HL-60/S4 treated with retinoic acid at 250 ng/mL for 4 days and 3 days (cell line): ENCODE measurements around the gene MYDGF.
"Not testable (repeated sequence)": the region's sequence is repeated elsewhere in the genome, so short reads cannot be mapped to it uniquely, and the experiment has no call there.

Experiments
- in situ Hi-C: fragments of 300-500 bp; cut with MboI; formaldehyde crosslinking; loops from 2 replicates; pipeline ENCODE4 v1.7.0; 2022; ENCODE audit warnings: low sequenced_read_pairs

MYDGF gene

DNA sequence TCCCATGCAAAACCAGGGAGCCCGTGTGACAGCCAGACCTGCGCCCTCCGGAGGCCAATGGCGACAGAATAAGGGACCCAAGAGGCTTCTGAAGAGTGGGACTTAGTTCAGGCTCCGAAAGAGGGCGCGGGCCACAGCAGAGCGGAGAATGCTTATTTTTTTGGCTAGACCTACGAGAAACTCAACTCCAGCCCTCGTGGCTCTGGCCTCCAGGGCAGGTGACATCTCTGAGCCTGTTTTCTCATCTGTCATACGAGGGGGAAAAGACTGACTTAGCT, 30.5 kb upstream of the MYDGF start:
- in situ Hi-C loops, result no loop called here

DNA sequence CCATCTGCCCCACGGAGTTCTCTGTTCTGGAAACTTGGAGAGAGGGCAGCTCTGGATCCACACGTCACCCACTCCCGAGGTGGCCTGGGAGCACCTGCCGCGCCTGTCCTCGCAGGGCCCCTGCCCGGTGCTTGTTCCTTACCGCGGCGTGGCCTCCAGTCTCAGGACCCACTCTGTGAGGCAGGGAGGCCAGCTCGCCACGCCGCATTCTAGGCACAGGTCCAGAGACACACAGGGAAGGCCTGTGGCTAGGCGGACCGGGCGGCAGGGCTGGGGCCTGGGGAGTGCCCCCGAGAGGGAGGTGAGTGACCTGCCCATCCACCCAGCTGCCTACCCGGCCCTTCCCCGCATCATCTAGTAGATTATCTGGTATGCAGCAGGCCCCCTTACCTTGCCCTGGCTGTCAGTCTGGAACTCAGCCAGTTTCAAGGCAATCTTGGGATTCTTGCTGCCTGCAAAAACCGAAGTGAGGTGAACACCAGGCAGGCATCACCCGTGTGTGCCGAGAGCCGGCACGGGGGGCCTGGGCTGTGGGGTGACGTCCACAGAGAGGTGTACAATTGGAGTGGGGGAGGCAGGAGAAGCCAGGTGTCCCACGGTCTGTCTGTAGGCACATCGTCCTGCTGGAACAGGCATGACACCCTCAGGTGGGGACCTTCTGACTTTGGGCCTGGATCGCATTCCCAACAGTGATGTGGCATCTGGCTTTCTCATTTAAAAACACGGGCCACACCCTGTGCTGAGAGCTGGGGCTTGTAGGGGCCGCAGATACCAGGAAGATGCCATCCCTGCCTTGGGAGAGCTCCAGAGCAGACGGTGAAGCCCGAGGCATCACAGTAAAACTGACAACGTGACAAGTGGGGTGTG, 29.9 kb upstream of the MYDGF start:
- in situ Hi-C loops, result no loop called here

DNA sequence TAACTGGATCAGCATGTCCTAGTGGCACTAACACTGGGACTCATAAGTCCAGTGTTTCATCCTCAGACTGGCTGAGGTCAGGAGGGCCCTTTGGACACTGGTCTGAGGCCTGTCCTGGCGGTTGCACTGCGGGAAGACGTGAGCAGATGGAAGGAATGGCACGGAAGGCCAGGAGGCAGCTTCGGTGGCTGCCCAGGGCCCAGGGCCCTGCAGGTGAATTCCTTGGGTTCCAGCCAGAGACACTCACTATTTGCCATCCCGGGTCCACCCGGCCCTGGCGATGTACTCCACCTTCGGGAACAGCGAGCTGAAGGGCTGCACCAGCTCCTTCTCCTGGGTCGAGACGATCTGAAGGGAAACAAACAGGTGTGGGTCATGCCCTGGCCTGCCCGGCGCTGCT, 27.2 kb upstream of the MYDGF start:
- in situ Hi-C loops, result no loop called here

- in situ Hi-C loops, result no loop called here
These were observed 25.1 kb upstream of the MYDGF start for GRCh38 chr19:4695224-4695731.

DNA sequence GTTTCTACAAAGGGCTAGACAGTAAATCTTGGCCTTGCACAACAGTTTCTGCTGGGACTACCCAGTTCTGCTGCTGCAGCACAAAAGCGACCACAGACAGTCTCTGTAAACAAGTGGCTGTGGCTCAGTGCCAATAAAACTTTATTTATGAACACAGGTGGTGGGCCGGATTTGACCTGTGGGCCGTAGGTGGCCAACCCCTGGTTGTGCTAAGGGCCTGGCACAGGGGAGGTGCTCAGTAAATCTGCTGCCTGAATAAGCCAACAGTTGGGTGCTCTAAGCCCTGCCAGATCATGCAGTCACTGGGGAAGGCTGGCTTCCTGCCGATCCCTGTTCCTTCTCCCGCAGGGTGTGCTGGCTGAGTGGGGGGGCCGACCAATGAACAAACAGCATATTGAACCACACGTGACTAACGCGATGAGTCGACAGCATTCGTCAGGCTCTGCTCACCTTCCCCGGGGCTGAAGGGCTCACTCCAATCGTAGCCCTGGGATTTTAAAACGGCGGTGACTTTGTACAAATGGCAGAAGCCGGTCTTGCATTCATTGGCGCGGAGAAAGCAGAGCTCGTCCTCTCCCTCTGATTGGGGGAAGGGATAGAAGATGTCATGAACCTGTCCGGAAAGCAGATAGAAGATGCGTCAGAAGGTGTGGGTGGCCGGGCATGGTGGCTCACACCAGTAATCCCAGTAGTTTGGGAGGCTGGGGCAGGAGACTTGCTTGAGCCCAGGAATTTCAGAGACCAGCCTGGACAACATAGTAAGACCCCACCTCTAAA, 24.3 kb upstream of the MYDGF start:
- in situ Hi-C loops, result no loop called here

DNA sequence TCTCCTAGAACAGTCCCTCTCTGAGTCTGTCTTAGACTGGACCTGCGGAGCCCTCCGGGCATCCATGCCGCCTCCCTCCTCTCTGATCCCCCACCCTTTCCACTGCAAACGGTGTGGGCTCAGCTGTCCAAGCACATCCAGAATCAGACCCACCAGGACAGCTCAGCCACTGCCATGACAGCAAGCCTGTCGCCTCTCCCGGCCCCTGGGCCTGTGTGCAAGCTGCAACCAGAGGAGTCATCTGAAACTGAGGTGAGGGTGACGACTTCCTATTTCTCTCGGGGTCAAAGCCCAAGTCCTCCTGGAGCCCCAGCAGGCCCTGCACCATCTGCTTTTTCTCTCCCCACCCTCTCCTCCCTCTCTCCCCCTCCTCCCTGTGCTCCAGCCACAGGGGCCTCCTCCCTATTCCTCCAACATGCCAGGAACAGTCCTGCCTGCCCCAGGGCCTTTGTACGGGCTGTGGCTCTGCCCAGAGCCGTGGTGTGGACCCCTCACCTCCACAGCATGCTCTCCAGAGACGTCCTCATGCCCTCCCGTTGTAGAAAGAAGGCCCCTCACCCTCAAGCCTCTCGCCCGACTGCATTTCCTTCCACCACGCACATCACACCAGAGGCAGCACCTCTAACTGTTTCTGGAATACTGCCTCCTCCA, 23.5 kb upstream of the MYDGF start:
- in situ Hi-C loops, result no loop called here

GRCh38 chr19:4693078-4693350, 22.9 kb upstream of the MYDGF start:
- in situ Hi-C loops, result no loop called here

GRCh38 chr19:4692251-4693077, 22.3 kb upstream of the MYDGF start:
- in situ Hi-C loops, result no loop called here

DNA sequence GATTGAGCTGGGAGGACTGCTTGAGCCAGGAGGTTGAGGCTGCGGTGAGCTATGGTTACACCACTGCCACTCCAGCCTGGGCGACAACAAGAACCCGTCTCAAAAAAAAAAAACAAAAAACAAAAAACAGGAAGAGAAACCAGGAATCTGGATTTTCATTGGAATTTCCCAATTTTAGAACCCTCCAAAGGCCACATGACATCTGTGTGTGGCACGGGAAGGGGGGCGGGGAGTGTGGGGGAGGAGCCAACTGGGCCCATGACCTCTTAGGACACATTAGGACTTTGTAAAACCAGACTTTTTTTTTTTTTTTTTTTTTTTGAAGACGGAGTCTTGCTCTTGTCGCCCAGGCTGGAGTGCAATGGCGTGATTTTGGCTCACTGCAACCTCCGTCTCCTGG, 21.2 kb upstream of the MYDGF start:
- in situ Hi-C loops, result no loop called here

- in situ Hi-C loops, result no loop called here
These were observed 20.2 kb upstream of the MYDGF start for GRCh38 chr19:4690361-4690760.

- in situ Hi-C loops, result no loop called here
These were observed 19.3 kb upstream of the MYDGF start for GRCh38 chr19:4689403-4689802.

GRCh38 chr19:4688587-4688986, 18.4 kb upstream of the MYDGF start:
- in situ Hi-C loops, result no loop called here

- in situ Hi-C loops, result no loop called here
These were observed 17.3 kb upstream of the MYDGF start for GRCh38 chr19:4687396-4687795.

DNA sequence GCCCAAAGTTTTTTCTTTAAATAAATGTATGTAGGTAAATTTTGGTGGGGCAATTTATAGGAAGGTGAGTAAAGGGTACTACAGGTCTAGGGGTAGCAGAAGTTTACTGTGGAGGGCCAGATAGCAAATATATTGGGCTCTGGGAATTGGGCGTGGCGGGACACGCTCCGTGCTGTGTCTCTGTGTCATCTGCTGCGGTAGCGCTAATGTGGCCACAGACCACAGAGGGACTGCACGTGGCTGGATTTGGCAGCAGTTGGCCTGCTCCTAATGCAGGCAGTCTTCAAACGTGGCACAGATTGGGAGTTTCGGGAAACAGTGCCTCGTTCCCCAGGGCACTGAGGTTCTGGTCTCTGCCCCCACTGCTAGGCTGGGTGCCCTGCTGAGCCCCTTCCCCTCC, 16.6 kb upstream of the MYDGF start:
- in situ Hi-C loops, result no loop called here

DNA sequence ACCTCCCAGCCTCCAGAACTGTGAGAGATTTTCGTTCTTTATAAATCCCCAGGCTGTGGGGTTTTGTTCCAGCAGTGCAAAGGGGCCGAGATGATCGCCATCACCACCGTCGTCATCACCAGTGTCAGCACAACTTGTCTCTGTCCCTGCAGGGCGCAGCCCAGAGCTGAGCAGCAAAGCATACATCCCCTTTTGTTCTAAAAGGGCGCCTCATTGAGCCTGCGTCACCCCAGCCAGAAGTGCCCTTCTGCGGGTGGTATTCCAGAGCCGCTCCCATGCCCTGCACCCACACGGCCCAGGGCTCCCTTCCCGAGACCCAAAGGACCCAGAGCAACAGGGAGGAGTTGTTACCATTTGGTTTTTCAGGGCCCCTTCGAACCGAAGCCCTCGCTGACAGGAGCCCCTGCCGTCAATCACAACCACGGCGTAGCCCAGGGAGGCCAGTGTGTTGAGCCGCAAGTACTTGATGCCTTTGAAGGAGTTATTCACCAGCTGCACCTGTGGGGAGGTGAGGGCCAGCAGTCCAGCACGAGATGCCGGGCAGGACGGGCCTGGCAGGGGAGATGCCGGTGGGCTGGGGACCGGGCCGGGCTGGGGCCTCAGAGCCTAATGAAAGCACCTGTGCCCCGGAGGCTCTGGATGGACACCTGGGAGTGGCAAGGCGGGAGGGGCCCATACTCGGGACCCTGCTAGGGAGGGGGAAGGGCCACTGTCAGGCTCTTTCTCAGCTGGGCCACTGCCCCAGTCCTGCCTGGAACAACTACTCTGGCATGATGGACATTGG, 14.4 kb upstream of the MYDGF start:
- in situ Hi-C loops, result no loop called here

DNA sequence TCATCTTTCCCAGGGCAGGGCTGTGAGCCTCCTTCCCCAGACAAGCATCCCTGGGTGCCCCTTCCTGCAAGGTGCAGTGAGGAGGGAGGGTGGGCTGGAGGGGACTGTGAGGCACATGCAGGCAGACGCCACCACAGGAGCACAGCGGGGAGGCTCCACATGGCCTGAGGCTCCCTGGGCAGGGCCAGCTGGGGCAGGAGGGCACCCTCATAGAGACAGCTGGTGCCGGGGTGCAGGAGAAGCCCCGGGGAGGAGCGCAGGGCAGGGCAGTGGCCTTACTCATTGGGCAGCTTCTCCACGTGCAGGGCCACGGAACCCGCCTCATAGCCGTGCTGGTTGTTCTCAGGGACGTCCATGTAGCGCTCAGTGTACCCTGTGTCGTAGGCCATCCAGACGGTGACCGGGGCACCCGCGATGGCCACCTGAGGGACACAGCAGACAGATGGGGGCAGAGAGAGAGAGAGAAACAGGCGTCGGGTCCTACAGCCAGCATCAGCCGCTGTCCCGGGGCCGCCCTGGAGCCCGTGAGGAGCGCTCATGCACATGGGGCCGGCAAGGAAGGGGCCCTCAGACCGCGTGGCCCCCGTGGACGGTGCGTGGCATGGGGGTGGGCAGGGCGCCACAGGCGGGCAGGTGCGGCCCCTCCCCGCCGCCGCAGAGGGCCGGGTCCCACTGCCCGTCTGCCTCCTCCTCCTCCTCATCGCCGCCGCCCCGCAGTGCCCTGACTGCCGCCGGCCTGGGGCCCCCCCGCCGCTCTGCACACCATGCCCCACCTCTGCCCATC, 12.5 kb upstream of the MYDGF start:
- in situ Hi-C loops, result no loop called here

- in situ Hi-C loops, result not testable (repeated sequence)
These were observed 9.9 kb upstream of the MYDGF start for GRCh38 chr19:4680021-4680420.

DNA sequence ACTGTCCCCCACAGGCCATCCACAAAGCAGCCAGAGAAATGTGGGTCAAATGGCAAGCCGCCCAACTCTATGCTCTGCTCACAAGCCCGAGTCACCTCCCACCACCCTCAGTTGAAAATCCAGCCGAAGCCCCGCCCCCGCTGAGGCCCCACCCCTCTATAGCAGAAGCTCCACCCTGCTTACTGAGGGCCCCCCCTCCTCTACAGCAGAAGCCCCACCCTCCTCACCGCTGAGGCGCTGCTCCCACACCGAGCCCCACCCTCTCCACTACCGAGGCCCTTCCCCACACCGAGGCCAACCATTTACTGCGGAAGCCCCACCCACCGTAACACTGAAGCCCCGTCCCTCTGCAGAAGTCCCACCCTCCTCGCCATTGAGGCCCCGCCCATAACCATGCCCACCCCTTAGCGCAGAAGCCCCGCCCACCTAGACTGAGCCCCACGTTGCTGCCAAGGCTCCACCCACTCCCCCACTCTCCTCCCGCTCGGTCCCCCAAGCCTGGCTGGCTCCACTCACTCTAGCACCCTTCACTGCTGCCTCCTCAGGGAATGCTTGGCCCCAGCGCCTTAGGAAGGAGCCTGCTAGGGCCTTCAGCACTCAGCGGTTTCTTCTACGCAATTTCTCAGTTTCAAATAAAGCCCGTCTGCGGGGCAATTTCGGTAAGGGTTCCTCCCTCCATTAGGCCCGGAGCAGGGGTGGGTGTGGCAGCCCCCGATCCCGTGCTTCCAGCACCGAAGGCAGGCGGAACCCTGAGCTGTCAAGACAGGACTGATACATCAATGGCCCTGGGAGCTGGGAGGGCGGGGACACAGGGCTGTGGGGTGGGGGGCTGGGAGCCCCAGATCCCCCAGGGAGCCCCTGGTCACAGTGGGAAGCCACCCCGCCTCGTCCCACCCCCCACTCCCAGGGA, 9.0 kb upstream of the MYDGF start:
- in situ Hi-C loops, result no loop called here
